ENCODE results near the gene STRN4. TPM values are rescaled to one million over a fixed set of nuclear protein-coding genes. Genes with fewer than 3 reads are reported as not detected.

Gene STRN4
- total RNA-seq, 4 donors from 2014 or later, result 60.1 to 86.4 (median 69.7) TPM

DNA sequence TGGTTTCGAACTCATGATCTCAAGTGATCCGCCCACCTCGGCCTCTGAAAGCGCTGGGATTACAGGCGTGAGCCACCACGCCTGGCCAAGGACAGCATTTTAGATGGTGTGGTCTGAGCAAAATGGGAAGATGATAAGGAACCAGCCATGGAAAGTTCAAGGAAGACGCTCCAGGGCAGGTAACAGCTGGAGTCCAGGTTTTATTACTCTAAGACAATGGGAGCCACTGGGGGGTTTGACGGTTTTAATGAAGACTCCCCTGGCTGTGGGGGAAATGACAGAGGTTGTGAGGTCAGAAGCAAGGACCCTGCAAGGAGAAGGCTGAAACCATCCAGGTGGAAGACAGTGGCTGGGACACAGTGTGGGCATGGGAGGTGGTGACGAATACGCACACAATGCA lies 50.2 kb downstream of the STRN4 start:
- intact Hi-C loops (cut with DNase I), result no loop called here
- Histone ChIP-seq H3K27me3 (no peaks in the 10 kb centered on the region), H3K36me3 (peaks cover 76 to 100% (median 86%) of the 10 kb centered on the region in 3 donors), H3K9me3 (no peaks in the 10 kb centered on the region), H3K4me3 (no peak overlapping the region), H3K27ac (no peak overlapping the region), H3K4me1 (peaks cover 0 to 17% (median 0%) of the 10 kb centered on the region in 3 donors)
- TF ChIP-seq POLR2A (IDR thresholded peaks at IDR 0.05) (no peak), CTCF (IDR thresholded peaks at IDR 0.05) (no peak)
- no peak for DNase-seq
- 93 to 98% methylated on average over 7 to 9 of the region's 10 CpGs for WGBS, 2 donors

GRCh38 chr19:46693760-46694159 lies 52.5 kb downstream of the STRN4 start:
- Histone ChIP-seq H3K4me1 (peaks cover 0 to 17% (median 0%) of the 10 kb centered on the region in 3 donors), H3K36me3 (peaks cover 78 to 100% (median 83%) of the 10 kb centered on the region in 3 donors), H3K27me3 (no peaks in the 10 kb centered on the region), H3K9me3 (no peaks in the 10 kb centered on the region), H3K4me3 (no peak overlapping the region), H3K27ac (no peak overlapping the region)
- WGBS, 2 donors, result 91% methylated on average over 11 to 15 of the region's 22 CpGs
- no peak for TF ChIP-seq POLR2A (IDR thresholded peaks at IDR 0.05)
- no peak for TF ChIP-seq CTCF (IDR thresholded peaks at IDR 0.05)
- no peak for DNase-seq
- intact Hi-C loops (cut with DNase I), result no loop called here

DNA sequence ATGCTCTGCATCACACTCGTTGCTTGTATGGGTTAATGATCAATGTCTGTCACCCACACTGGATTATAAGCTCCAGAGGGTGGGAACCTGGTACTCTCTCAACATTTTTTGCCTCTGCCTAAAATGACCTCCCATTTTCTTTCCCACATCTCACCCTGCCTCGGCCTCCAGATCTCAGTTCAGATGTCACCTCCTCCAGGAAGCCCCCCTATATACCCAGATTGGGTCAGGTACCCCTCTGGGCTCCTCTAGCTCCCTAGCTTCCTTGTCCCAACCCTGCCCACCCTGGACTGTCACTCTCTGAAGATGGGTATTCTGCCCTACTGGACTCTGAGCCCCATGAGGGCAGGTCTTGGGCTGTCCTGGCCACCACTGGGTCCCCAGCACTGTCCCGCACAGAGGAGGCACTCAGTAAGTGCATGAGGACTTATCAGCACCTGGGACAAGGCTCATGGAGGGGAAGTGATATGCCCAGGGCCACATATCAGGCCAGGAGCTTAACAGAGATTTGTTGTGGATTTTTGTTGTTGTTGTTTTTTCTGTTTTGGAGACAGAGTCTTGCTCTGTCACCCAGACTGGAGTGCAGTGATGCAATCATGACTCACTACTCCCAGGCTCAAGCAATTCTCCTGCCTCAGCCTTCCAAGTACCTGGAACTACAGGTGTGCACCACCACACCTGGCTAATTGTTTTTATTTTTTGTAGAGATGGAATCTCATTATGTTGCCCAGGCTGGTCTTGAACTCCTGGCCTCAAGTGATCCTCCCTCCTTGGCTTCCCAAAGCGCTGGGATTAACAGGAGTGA lies 53.1 kb downstream of the STRN4 start:
- Histone ChIP-seq H3K27ac (no peak overlapping the region), H3K9me3 (no peaks in the 10 kb centered on the region), H3K4me1 (peaks cover 0 to 15% (median 0%) of the 10 kb centered on the region in 3 donors), H3K27me3 (no peaks in the 10 kb centered on the region), H3K4me3 (no peak overlapping the region), H3K36me3 (peaks cover 72 to 100% (median 82%) of the 10 kb centered on the region in 3 donors)
- DNase-seq, result no peak
- intact Hi-C loops (cut with DNase I), result no loop called here
- 95 to 98% methylated on average over 3 to 4 of the region's 4 CpGs for WGBS, 2 donors
- TF ChIP-seq CTCF (IDR thresholded peaks at IDR 0.05) (no peak), POLR2A (IDR thresholded peaks at IDR 0.05) (no peak)

DNA sequence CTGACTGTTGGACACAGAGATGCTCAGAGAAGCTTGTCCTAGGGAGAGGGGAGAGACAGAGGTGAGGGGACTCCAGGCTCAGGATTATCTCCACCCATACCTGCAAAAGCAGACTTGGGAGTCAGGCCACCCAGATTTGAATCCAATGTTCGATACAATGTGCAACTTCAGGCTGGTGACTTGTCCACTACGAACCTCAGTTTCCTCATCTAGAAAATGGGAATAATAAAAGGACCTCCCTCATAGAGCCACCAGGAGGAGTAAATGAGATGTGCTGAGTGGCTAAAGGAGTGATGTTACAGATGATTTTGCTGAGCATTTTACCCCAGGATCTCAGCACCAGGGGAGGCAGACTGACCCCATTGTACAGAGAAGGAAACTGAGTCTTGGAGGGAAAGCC lies 54.3 kb downstream of the STRN4 start:
- Histone ChIP-seq H3K4me1 (peaks cover 0 to 3% (median 0%) of the 10 kb centered on the region in 3 donors), H3K4me3 (no peak overlapping the region), H3K27ac (no peak overlapping the region), H3K36me3 (peaks cover 71 to 100% (median 85%) of the 10 kb centered on the region in 3 donors), H3K9me3 (no peaks in the 10 kb centered on the region), H3K27me3 (no peaks in the 10 kb centered on the region)
- 94 to 100% methylated on average over 2 of the region's 2 CpGs for WGBS, 2 donors
- intact Hi-C loops (cut with DNase I), result no loop called here
- no peak for TF ChIP-seq CTCF (IDR thresholded peaks at IDR 0.05)
- TF ChIP-seq POLR2A (IDR thresholded peaks at IDR 0.05), result no peak
- no peak for DNase-seq

- intact Hi-C loops (cut with DNase I), result no loop called here
These were observed 55.1 kb downstream of the STRN4 start for GRCh38 chr19:46691104-46691503.

More at GRCh38 chr19:46691104-46691503, 55.1 kb downstream of the STRN4 start:
- Histone ChIP-seq H3K4me1 (no peaks in the 10 kb centered on the region), H3K4me3 (no peak overlapping the region), H3K9me3 (no peaks in the 10 kb centered on the region), H3K36me3 (peaks cover 63 to 100% (median 87%) of the 10 kb centered on the region in 3 donors), H3K27me3 (no peaks in the 10 kb centered on the region), H3K27ac (no peak overlapping the region)
- DNase-seq, result no peak
- WGBS, 2 donors, result 45 to 50% methylated on average over 2 of the region's 2 CpGs
- TF ChIP-seq POLR2A (IDR thresholded peaks at IDR 0.05), result no peak
- no peak for TF ChIP-seq CTCF (IDR thresholded peaks at IDR 0.05)

Measured in esophagus squamous epithelium (tissue), 5 donors.